Suprapubic skin (tissue), 4 donors: ENCODE results near the gene MCM3AP. TPM values are rescaled to one million over a fixed set of nuclear protein-coding genes. Genes with fewer than 3 reads are reported as not detected.

Source experiments
- DNase-seq, 2 donors: peaks; one replicate each; pipeline ENCODE4 v3.0.0-alpha.2; 2019; ENCODE audit warnings: low spot score in 2 of 2
- H3K27ac ChIP-seq: fragments of 200-600 bp; sonication (generic); one replicate; pipeline ENCODE4 v1.5.1; 2019
- H3K27me3 ChIP-seq: fragments of 200-600 bp; sonication (generic); one replicate; pipeline ENCODE4 v1.5.1; 2019
- H3K36me3 ChIP-seq: fragments of 200-600 bp; sonication (generic); one replicate; pipeline ENCODE4 v1.5.1; 2019
- H3K4me1 ChIP-seq: fragments of 200-600 bp; sonication (generic); one replicate; pipeline ENCODE4 v1.5.1; 2019
- H3K4me3 ChIP-seq: fragments of 200-600 bp; sonication (generic); one replicate; pipeline ENCODE4 v1.5.1; 2019; ENCODE audit warnings: mild to moderate bottlenecking
- H3K9me3 ChIP-seq: fragments of 200-600 bp; sonication (generic); one replicate; pipeline ENCODE4 v1.5.1; 2019
- CTCF ChIP-seq, 2 donors: fragments of 200-600 bp in 1 of 2; fragments of 450-650 bp in 1 of 2; sonication (generic) in 1 of 2; IDR thresholded peaks; one replicate each; pipeline ENCODE4 v1.5.1; 2016 to 2019; ENCODE audit warnings: antibody characterized with exemption in 2 of 2, mild to moderate bottlenecking in 1 of 2, moderate library complexity in 1 of 2
- EP300 ChIP-seq: sonication (generic); formaldehyde crosslinking; IDR thresholded peaks from one replicate; pipeline ENCODE4 v1.6.1; 2017; ENCODE audit warnings: antibody characterized with exemption
- POLR2A ChIP-seq, 2 donors: fragments of 450-650 bp; IDR thresholded peaks; one replicate each; pipeline ENCODE4 v1.6.1; 2017; ENCODE audit warnings: antibody characterized with exemption in 2 of 2, mild to moderate bottlenecking in 2 of 2, moderate library complexity in 2 of 2
- POLR2AphosphoS5 ChIP-seq, 3 donors: sonication (generic); formaldehyde crosslinking; IDR thresholded peaks; one replicate each; pipeline ENCODE4 v1.6.1; 2017; ENCODE audit warnings: antibody characterized with exemption in 3 of 3
- WGBS: methylation state at CpG from one replicate; pipeline ENCODE4 v1.1.5; 2018; 5-methylcytosine and 5-hydroxymethylcytosine counted together
- total RNA-seq, 4 donors: library from RNA; depleted of rRNA; stranded (reverse); fragments of >200 nt; gene quantifications; one replicate each; pipeline ENCODE4 v1.1.0, GENCODE V29; 2016

Gene MCM3AP
- total RNA-seq, 4 donors from 2014 or later: 77.9 to 134 (median 79.8) TPM

GRCh38 chr21:46291561-46291960 is 6.2 kb upstream of the MCM3AP start:
- no peaks in the 10 kb centered on the region for H3K27me3 ChIP-seq
- WGBS: 83% methylated on average over 2 of the region's 2 CpGs
- TF ChIP-seq POLR2AphosphoS5 (IDR thresholded peaks at IDR 0.05) (no peak), POLR2A (IDR thresholded peaks at IDR 0.05) (no peak), EP300 (no peak), CTCF (IDR thresholded peaks at IDR 0.05) (no peak)
- no peaks in the 10 kb centered on the region for H3K9me3 ChIP-seq
- no peak for DNase-seq
- H3K4me3 ChIP-seq: no peak overlapping the region
- no peak overlapping the region for H3K27ac ChIP-seq
- H3K4me1 ChIP-seq: peaks cover 15% of the 10 kb centered on the region
- peaks cover 8% of the 10 kb centered on the region for H3K36me3 ChIP-seq

- no peaks in the 10 kb centered on the region for H3K27me3 ChIP-seq
- WGBS: 77% methylated on average over 6 of the region's 6 CpGs
- no peak for DNase-seq
- H3K36me3 ChIP-seq: peaks cover 8% of the 10 kb centered on the region
- H3K4me3 ChIP-seq: no peak overlapping the region
- TF ChIP-seq POLR2AphosphoS5 (IDR thresholded peaks at IDR 0.05) (no peak), EP300 (no peak)
- H3K27ac ChIP-seq: no peak overlapping the region
- H3K9me3 ChIP-seq: no peaks in the 10 kb centered on the region
- H3K4me1 ChIP-seq: peaks cover 10% of the 10 kb centered on the region
These were observed 4.3 kb upstream of the MCM3AP start for GRCh38 chr21:46289655-46290179.

- no peaks in the 10 kb centered on the region for H3K9me3 ChIP-seq
- WGBS: 89% methylated on average over 10 of the region's 10 CpGs
- H3K27me3 ChIP-seq: no peaks in the 10 kb centered on the region
- H3K4me3 ChIP-seq: no peak overlapping the region
- TF ChIP-seq POLR2A (IDR thresholded peaks at IDR 0.05) (no peak), CTCF (IDR thresholded peaks at IDR 0.05) (no peak), EP300 (no peak), POLR2AphosphoS5 (IDR thresholded peaks at IDR 0.05) (no peak)
- H3K36me3 ChIP-seq: peaks cover 12% of the 10 kb centered on the region
- peaks cover 31% of the 10 kb centered on the region for H3K4me1 ChIP-seq
- DNase-seq: no peak
- no peak overlapping the region for H3K27ac ChIP-seq
These were observed 2.1 kb upstream of the MCM3AP start for GRCh38 chr21:46287541-46287940.

- H3K4me1 ChIP-seq: peaks cover 40% of the 10 kb centered on the region
- peak overlapping the region; percentile 94 for H3K4me3 ChIP-seq
- H3K27ac ChIP-seq: peak overlapping the region; percentile 98
- WGBS: 0% methylated on average over 16 of the region's 16 CpGs
- H3K27me3 ChIP-seq: no peaks in the 10 kb centered on the region
- peaks cover 10% of the 10 kb centered on the region for H3K36me3 ChIP-seq
- no peaks in the 10 kb centered on the region for H3K9me3 ChIP-seq
- TF ChIP-seq POLR2A (IDR thresholded peaks at IDR 0.05) (no peak), POLR2AphosphoS5 (IDR thresholded peaks at IDR 0.05) (no peak)
- DNase-seq: no peak
These were observed 1.2 kb upstream of the MCM3AP start for GRCh38 chr21:46286648-46287002.

GRCh38 chr21:46285761-46286647 is 593 bp upstream of the MCM3AP start, which contains the start of gene YBEY:
YBEY (plus strand) TSS chr21:46286342; CDS start chr21:46286914, 572 bp downstream.
- no peak for TF ChIP-seq EP300
- peak in 1 of 2 donors; percentile 50 for TF ChIP-seq POLR2A (IDR thresholded peaks at IDR 0.05)
- TF ChIP-seq POLR2AphosphoS5 (IDR thresholded peaks at IDR 0.05): peak in 2 of 3 donors; percentile 79
- TF ChIP-seq CTCF (IDR thresholded peaks at IDR 0.05): peak; percentile 44 to 51
- peak within 1 kb of the TSS; percentile 98 for H3K27ac ChIP-seq
- no peaks in the 10 kb centered on the region for H3K9me3 ChIP-seq
- H3K36me3 ChIP-seq: peaks cover 14% of the 10 kb centered on the region
- H3K27me3 ChIP-seq: no peaks in the 10 kb centered on the region
- peak within 1 kb of the TSS; percentile 94 for H3K4me3 ChIP-seq
- WGBS: under 1% methylated on average over 31 of the region's 105 CpGs
- peak; percentile 92 to 94 for DNase-seq
- peaks cover 47% of the 10 kb centered on the region for H3K4me1 ChIP-seq

GRCh38 chr21:46284733-46285132 is 678 bp downstream of the MCM3AP start:
- H3K27ac ChIP-seq: no peak overlapping the region
- WGBS: 95% methylated on average over 1 of the region's 1 CpG
- TF ChIP-seq EP300 (no peak), CTCF (IDR thresholded peaks at IDR 0.05) (no peak), POLR2A (IDR thresholded peaks at IDR 0.05) (no peak), POLR2AphosphoS5 (IDR thresholded peaks at IDR 0.05) (no peak)
- H3K4me1 ChIP-seq: peaks cover 48% of the 10 kb centered on the region
- no peak for DNase-seq
- peak overlapping the region; percentile 94 for H3K4me3 ChIP-seq
- no peaks in the 10 kb centered on the region for H3K27me3 ChIP-seq
- H3K9me3 ChIP-seq: no peaks in the 10 kb centered on the region
- peaks cover 27% of the 10 kb centered on the region for H3K36me3 ChIP-seq
